Natural killer cell (primary cell): ENCODE data around the gene NDUFC2. TPM values are rescaled to one million over a fixed set of nuclear protein-coding genes. Genes with fewer than 3 reads are reported as not detected.
"Not testable (repeated sequence)": the region's sequence is repeated elsewhere in the genome, so short reads cannot be mapped to it uniquely, and the experiment has no call there.

Experiments
- ATAC-seq, 3 donors: fragments of 150-1000 bp in 2 of 3; fragments of 200-7000 bp in 1 of 3; cut with Tn5 transposase; 1 replicate in 1 of 3; 2 replicates in 2 of 3; pipeline ENCODE4 v1.10.0; 2021; ENCODE audit warnings: mild to moderate bottlenecking in 2 of 3, moderate library complexity in 2 of 3
- DNase-seq, 2 donors: peaks; one replicate each; pipeline versions ENCODE4 v3.0.0 to v3.0.0-alpha.2; 2013 to 2021; ENCODE audit warnings: mixed read lengths in 1 of 2
- H3K27ac ChIP-seq: one replicate; pipeline ENCODE4 v1.5.1; 2013; ENCODE audit warnings: mild to moderate bottlenecking, low read length
- H3K27me3 ChIP-seq: one replicate; pipeline ENCODE4 v1.6.1; 2013; ENCODE audit warnings: low read length; ENCODE audit not compliant: control insufficient read depth, insufficient read depth
- H3K36me3 ChIP-seq: one replicate; pipeline ENCODE4 v1.6.1; 2013; ENCODE audit warnings: low read length; ENCODE audit not compliant: control insufficient read depth, insufficient read depth
- H3K4me1 ChIP-seq: one replicate; pipeline ENCODE4 v1.6.1; 2013; ENCODE audit warnings: low read length; ENCODE audit not compliant: control insufficient read depth, insufficient read depth
- H3K4me3 ChIP-seq: one replicate; pipeline ENCODE4 v1.5.1; 2013; ENCODE audit warnings: low read length
- H3K9me3 ChIP-seq: one replicate; pipeline ENCODE4 v1.6.1; 2013; ENCODE audit warnings: low read length; ENCODE audit not compliant: control insufficient read depth, insufficient read depth
- H3K27ac Mint-ChIP-seq, 2 donors: one replicate each; pipeline ENCODE4 v1.8.0; 2022; ENCODE audit warnings: mild to moderate bottlenecking in 2 of 2, mixed read lengths in 2 of 2, moderate library complexity in 1 of 2
- H3K27me3 Mint-ChIP-seq, 2 donors: one replicate each; pipeline ENCODE4 v1.8.0; 2022; ENCODE audit warnings: low read depth in 2 of 2, mixed read lengths in 2 of 2
- H3K36me3 Mint-ChIP-seq: one replicate; pipeline ENCODE4 v1.8.0; 2022; ENCODE audit warnings: mixed read lengths
- H3K4me1 Mint-ChIP-seq, 2 donors: one replicate each; pipeline ENCODE4 v1.8.0; 2022; ENCODE audit warnings: mixed read lengths in 2 of 2
- H3K4me3 Mint-ChIP-seq: one replicate; pipeline ENCODE4 v1.8.0; 2022; ENCODE audit warnings: mild to moderate bottlenecking, moderate library complexity, mixed read lengths
- H3K9me3 Mint-ChIP-seq, 2 donors: one replicate each; pipeline ENCODE4 v1.8.0; 2022; ENCODE audit warnings: mixed read lengths in 2 of 2
- CTCF ChIP-seq: fragments of 200-600 bp; IDR thresholded peaks from one replicate; pipeline ENCODE4 v1.8.0; 2022; ENCODE audit warnings: antibody characterized with exemption
- WGBS: methylation state at CpG from one replicate; pipeline ENCODE4 v1.1.7; 2013; ENCODE audit warnings: missing lambda C conversion rate; ENCODE audit not compliant: insufficient coverage; 5-methylcytosine and 5-hydroxymethylcytosine counted together
- intact Hi-C: fragments of 100-400 bp; cut with micrococcal nuclease; formaldehyde crosslinking; loops from one replicate; pipeline ENCODE4 v1.14.2; 2022
- total RNA-seq, 4 donors: library from RNA; stranded (reverse); fragments of 120-200 nt in 1 of 4; gene quantifications; one replicate each; pipeline versions ENCODE4 v1.2.3 to v1.2.4, GENCODE V29; 2013 to 2022

NDUFC2 gene
- total RNA-seq, 3 donors from 2014 or later (not counting 1 experiment from before 2014, with no cell fraction given): 51.8 to 75.4 (median 60.2) TPM

GRCh38 chr11:78032090-78032489 is 47.6 kb downstream of the NDUFC2 start:
- H3K36me3 Mint-ChIP-seq: no peaks in the 10 kb centered on the region
- Histone ChIP-seq H3K9me3 (no peaks in the 10 kb centered on the region), H3K4me3 (no peak overlapping the region), H3K36me3 (no peaks in the 10 kb centered on the region), H3K27ac (no peak overlapping the region), H3K27me3 (no peaks in the 10 kb centered on the region), H3K4me1 (no peaks in the 10 kb centered on the region)
- no peak for TF ChIP-seq CTCF
- no peak overlapping the region for H3K4me3 Mint-ChIP-seq
- no peak for ATAC-seq
- no peaks in the 10 kb centered on the region for H3K27me3 Mint-ChIP-seq
- no peak for DNase-seq
- no peaks in the 10 kb centered on the region for H3K4me1 Mint-ChIP-seq
- H3K9me3 Mint-ChIP-seq: no peaks in the 10 kb centered on the region
- H3K27ac Mint-ChIP-seq: no peak overlapping the region
- intact Hi-C loops: no loop called here

- Histone ChIP-seq H3K27me3 (no peaks in the 10 kb centered on the region), H3K9me3 (no peaks in the 10 kb centered on the region), H3K27ac (no peak overlapping the region), H3K4me1 (no peaks in the 10 kb centered on the region), H3K36me3 (no peaks in the 10 kb centered on the region), H3K4me3 (no peak overlapping the region)
- Mint-ChIP-seq H3K4me1 (no peaks in the 10 kb centered on the region), H3K36me3 (no peaks in the 10 kb centered on the region), H3K27ac (no peak overlapping the region), H3K27me3 (no peaks in the 10 kb centered on the region), H3K4me3 (no peak overlapping the region), H3K9me3 (no peaks in the 10 kb centered on the region)
- no peak for DNase-seq
- no peak for ATAC-seq
- no peak for TF ChIP-seq CTCF
- 83% methylated on average over 3 of the region's 3 CpGs for WGBS
- intact Hi-C loops: no loop called here
Measured at GRCh38 chr11:78031629-78032028, 48.0 kb downstream of the NDUFC2 start.

- no peak overlapping the region for H3K27ac Mint-ChIP-seq
- H3K9me3 ChIP-seq: no peaks in the 10 kb centered on the region
- DNase-seq: no peak
- intact Hi-C loops: no loop called here
- no peaks in the 10 kb centered on the region for H3K27me3 ChIP-seq
- no peak for TF ChIP-seq CTCF
- no peaks in the 10 kb centered on the region for H3K27me3 Mint-ChIP-seq
- no peaks in the 10 kb centered on the region for H3K36me3 ChIP-seq
- no peak overlapping the region for H3K27ac ChIP-seq
- WGBS: 44% methylated on average over 6 of the region's 7 CpGs
- H3K9me3 Mint-ChIP-seq: no peaks in the 10 kb centered on the region
- H3K4me3 Mint-ChIP-seq: no peak overlapping the region
- no peak overlapping the region for H3K4me3 ChIP-seq
- no peaks in the 10 kb centered on the region for H3K36me3 Mint-ChIP-seq
- ATAC-seq: no peak
- no peaks in the 10 kb centered on the region for H3K4me1 ChIP-seq
- no peaks in the 10 kb centered on the region for H3K4me1 Mint-ChIP-seq
Measured at GRCh38 chr11:78030429-78031325, 49.0 kb downstream of the NDUFC2 start.

GRCh38 chr11:78028423-78028822 is 51.2 kb downstream of the NDUFC2 start:
- H3K9me3 Mint-ChIP-seq, H3K27ac ChIP-seq, H3K36me3 Mint-ChIP-seq, H3K9me3 ChIP-seq, H3K27me3 ChIP-seq, intact Hi-C loops, H3K4me3 Mint-ChIP-seq, ATAC-seq, H3K4me3 ChIP-seq, DNase-seq, H3K27me3 Mint-ChIP-seq, H3K4me1 Mint-ChIP-seq, H3K36me3 ChIP-seq, H3K27ac Mint-ChIP-seq, H3K4me1 ChIP-seq: not testable (repeated sequence)
- WGBS: 97% methylated on average over 9 of the region's 9 CpGs
